GM18868 (cell line): ENCODE measurements around the gene CLIC3.

Source experiments
- ATAC-seq: cut with Tn5 transposase; IDR thresholded peaks from one replicate; pipeline ENCODE4 v1.9.1; 2021; ENCODE audit warnings: mild to moderate bottlenecking, moderate library complexity; ENCODE audit not compliant: unreplicated experiment

CLIC3 gene

GRCh38 chr9:137018761-137019559 is 22.6 kb upstream of the CLIC3 start:
- no peak for ATAC-seq

GRCh38 chr9:137017791-137018497 is 21.6 kb upstream of the CLIC3 start:
- ATAC-seq = no peak

DNA sequence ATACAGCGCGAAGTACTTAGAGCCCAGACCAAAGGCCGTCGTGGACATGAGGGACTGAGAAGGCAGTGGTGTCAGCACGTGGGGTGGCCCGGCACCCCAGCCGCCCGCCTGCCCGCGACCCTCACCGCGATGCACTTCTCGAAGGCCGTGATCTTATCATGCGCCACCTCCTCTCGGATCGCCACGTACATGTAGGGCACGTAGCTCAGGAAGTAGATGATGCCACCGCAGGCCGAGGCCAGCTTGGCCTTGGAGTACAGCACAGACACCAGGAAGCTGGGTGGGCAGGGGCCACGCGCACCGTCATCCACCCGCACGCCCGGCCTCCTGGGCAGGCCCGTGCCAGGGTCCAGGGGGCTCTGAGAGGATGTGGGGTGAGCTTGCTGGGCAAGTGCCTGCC is 20.7 kb upstream of the CLIC3 start:
- ATAC-seq = no peak

- ATAC-seq = no peak
These were observed 20.1 kb upstream of the CLIC3 start for GRCh38 chr9:137016436-137016835.

DNA sequence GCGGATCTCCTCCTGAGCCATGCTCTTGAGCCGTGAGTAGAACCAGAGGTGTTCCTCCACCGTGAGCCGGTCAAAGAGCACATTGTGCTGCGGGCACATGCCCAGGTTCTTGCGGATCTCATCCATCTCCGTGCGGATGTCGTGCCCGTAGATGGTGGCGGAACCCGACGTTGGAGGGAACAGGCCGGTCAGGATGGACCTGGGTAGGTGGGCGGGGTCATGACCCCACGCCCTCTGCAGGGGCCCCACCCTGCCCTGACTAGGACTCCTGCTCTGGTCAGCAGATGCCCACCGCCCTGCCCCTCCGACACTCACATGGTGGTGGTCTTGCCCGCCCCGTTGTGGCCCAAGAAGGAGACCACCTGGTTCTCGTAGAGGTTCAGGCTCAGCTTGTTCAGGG is 19.6 kb upstream of the CLIC3 start:
- ATAC-seq = no peak

GRCh38 chr9:137015540-137015930 is 19.2 kb upstream of the CLIC3 start:
- ATAC-seq = no peak

DNA sequence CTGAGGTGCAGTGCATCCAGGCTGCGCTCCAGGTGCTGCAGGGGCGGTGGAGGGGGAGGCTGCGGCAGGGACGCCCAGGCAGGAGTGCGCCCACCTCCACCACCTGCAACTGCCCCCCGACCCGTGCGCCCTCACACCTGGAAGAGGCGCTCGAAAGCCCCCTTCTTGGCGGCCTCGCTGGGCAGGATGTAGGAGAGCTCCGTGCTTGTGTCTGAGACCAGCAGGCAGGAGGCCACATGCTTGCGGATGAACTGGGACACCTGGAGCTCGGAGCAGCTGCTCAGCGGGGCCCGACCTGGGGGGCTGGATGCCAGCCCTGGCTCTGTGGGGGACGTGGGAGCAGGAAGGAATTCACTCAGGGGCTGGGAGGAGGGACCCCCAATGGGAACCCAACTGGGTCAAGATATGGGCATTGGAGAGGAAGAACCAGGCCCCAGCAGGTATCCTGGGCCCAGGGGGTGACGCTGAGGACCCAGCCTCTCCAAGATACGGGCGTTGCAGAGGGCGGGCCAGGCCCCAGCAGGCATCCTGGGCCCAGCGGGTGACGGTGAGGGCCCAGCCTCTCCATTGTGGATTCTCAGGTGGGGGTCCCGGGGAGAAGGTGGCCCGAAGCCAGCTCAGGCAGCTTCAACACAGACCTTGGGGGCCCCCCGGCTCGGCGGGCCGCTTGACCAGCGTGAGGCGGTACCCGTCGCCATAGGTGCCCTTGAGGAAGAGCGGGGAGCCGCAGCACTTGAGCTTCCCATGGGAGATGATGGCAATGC is 18.6 kb upstream of the CLIC3 start:
- no peak for ATAC-seq

DNA sequence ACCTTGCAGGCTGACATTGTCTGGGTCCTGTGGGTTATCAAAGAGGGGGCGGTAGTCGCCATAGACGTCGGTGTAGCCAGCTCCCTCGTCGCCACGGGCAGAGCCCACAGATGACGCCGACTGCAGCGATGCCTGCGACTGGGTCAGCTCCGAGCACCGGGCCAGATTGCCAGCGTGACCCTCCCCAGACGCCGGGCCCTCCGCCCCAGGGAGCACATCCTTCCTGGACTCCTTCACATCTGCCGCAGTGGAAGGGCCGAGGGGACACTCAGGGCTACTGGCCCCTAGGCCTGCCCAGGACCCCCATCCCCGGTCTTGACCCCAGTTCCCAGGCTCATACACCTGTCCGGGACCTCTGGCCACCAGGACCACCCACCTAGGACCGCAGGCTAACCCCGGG is 17.8 kb upstream of the CLIC3 start:
- no peak for ATAC-seq

DNA sequence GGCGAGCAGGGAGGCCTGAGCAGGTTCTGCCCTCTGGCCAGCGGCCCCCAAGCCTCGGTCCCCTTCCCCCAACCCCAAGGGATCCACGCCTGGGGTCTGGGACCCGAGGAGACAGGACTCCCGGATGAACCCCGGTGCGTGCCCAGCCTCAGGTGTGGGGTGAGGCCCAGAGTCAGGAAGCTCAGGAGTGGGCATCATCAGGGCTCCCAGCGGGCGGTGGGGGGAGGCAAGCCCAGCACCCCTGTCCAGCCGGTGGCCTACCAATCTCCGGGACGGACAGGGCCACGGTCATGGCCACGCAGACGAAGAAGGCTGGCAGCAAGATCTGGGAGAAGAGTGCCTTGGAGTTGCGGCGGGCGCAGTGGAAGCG is 17.2 kb upstream of the CLIC3 start:
- ATAC-seq = no peak

DNA sequence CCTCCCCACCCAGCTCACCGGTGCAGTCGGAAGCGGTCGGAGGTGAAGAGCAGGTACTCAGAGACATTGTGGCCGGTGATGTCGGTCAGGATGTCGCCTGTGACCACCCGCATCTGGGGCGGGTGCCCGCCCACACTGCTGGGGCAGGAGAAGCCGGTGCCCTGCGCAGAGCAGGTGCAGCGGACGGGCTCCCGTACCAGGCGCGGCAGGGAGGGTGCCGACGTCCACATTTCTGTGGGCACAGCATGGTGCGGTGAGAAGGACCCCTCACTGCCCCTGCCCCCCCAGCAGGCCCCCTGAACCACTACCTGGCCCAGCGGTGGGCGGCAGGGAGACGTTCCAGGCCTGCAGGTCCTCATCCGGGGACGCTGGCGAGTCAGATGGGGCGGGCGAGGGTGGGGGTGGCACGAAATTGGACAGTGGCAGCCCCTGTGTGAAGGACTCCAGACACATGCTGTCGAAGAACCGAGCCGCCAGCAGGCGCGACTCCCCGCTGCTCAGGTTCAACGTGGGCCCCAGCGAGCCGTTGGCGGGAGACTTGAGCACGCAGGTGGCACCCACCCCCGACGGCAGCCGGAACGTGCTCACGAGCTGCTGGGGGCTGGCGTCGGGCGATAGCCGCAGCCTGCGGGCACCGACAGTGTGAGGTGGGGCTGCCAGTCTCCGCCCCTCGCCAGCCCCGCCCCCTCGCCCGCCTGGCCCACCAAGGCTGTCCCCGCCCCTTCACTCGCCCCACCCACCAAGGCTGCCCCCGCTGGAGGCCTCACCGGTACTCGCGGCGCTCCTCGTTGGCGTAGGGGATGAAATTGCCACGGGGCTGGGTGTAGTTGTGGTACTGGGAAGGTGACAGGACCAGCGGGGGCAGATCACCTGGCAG is 16.6 kb upstream of the CLIC3 start:
- ATAC-seq = no peak

DNA sequence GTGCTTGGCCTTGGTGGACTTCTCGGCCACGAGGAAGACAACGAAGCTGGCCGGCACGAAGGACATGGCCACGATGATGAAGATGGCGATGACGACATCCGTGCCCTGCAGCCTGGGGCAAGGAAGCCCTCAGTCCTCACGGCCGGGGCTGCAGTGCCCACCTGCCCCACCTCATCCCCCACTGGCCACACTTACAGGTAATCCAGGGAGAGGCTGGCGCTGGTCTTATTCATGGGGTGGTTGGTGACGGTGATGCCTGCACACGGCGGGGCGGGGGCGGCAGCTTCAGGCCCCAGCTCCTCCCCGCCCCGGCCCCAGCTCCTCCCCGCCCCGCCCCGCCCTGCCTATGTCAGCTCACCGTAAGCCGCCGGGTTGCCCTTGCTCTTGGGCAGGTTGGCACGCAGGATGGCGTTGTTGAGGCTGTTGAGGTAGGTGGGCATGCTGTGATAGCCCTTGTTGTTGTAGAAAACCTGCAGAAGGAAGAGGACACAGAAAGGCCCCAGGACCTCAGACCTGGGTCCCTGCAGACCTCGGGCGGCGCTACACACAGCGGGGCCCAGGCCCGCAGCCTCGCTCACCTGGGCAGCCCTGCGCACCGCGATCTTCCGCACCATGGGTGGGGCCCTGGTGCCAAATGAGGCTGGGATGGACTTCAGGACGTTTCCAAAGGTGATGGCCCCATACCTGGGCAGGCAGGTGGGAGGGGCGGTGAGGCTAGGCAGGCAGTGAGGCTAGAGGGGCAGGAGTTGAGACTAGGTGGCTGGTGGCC is 15.7 kb upstream of the CLIC3 start:
- ATAC-seq = no peak

GRCh38 chr9:137011156-137011555 is 14.8 kb upstream of the CLIC3 start:
- ATAC-seq = no peak

- ATAC-seq = no peak
These were observed 13.8 kb upstream of the CLIC3 start for GRCh38 chr9:137009938-137010732.

- ATAC-seq = no peak
These were observed 12.8 kb upstream of the CLIC3 start for GRCh38 chr9:137009217-137009616.

- ATAC-seq = no peak
These were observed 11.9 kb upstream of the CLIC3 start for GRCh38 chr9:137008312-137008711.

DNA sequence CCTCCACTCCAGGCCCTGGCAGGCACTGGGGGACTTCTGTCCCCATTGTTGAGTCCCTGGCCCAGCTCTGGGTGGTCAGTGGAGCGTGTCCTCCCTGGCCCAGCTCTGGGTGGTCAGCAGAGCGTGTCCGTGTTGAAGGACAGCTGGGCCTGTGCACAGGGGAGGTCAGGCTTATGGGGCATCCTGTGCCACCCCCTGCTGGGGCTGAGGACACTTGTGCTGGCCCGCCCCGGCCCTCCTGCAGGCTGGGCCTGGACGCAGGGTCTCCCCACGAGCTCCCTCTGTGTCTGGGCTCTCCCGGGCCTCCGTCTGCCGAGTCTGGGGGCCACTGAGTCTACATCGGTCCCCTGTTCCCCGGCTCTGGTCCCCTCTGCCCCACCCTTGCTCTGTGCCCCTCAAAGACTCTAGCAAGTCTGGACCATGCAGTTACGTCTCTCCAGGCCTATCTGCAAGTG is 11.5 kb upstream of the CLIC3 start:
- no peak for ATAC-seq

DNA sequence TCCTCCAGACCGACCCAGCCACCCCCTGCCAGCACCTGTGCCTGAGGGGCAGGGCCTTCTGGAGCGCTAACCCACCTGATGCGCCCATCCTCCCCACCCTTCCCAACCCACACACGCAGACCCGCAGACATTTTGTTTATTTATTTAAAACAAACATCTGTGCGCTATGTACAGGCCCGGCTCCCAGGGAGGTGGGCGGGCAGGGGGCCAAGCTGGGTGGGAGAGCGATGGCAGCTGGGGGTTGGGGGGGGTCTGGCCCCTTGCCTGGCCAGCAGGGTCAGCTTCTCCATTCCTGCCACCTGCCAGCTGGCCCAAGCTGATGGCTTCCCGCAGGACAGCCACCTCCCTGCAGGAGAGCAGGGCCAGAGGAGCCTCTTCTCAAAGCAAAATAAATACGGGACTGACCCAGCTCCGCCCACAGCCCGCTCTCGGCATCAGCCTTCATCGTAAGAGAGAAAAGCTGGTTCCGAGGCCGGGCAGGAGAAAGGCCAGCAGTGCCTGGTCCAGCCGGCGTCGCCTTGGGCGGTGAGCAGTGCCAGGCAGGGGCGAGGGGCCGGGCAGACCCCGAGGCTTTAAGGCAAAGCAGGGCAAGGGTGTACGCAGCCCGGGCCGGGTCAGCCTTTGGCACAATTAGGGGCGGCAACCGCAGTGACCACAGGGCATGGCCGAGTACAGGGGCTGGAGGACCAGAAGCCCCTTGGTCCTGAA is 10.9 kb upstream of the CLIC3 start:
- no peak for ATAC-seq

- no peak for ATAC-seq
These were observed 10.0 kb upstream of the CLIC3 start for GRCh38 chr9:137006116-137007003.
